Chondrocyte (in vitro differentiated cells): ENCODE data around the gene PM20D1. TPM values are rescaled to one million over a fixed set of nuclear protein-coding genes. Genes with fewer than 3 reads are reported as not detected.

Experiments used
- DNase-seq: peaks from one replicate; pipeline ENCODE4 v3.0.0; 2021; ENCODE audit warnings: mixed read lengths, low spot score
- H3K27ac Mint-ChIP-seq: one replicate; pipeline ENCODE4 v1.8.0; 2021; ENCODE audit warnings: mild to moderate bottlenecking, moderate library complexity, mixed read lengths; ENCODE audit not compliant: unreplicated experiment
- H3K27me3 Mint-ChIP-seq: 2 replicates; pipeline ENCODE4 v1.8.0; 2021; ENCODE audit warnings: low read depth, mixed read lengths
- H3K36me3 Mint-ChIP-seq: 2 replicates; pipeline ENCODE4 v1.8.0; 2021; ENCODE audit warnings: low read depth, mixed read lengths
- H3K4me1 Mint-ChIP-seq: 2 replicates; pipeline ENCODE4 v1.8.0; 2021; ENCODE audit warnings: low read depth, mild to moderate bottlenecking, mixed read lengths
- H3K4me3 Mint-ChIP-seq: one replicate; pipeline ENCODE4 v1.8.0; 2021; ENCODE audit warnings: mild to moderate bottlenecking, moderate library complexity, mixed read lengths; ENCODE audit not compliant: unreplicated experiment
- H3K9me3 Mint-ChIP-seq: 2 replicates; pipeline ENCODE4 v1.8.0; 2021; ENCODE audit warnings: low read depth, mixed read lengths
- total RNA-seq: library from RNA; stranded (reverse); gene quantifications from 3 replicates; pipeline ENCODE4 v1.2.1, GENCODE V29; 2021
- TF ChIP-seq, protein P1 (sequence below): fragments of 200-600 bp; sonication (generic); IDR thresholded peaks from 2 replicates; pipeline ENCODE4 v1.5.0; 2021; ENCODE audit warnings: antibody characterized with exemption, mild to moderate bottlenecking, moderate library complexity

Gene PM20D1
- total RNA-seq, 1 donor from 2014 or later, result not detected

DNA sequence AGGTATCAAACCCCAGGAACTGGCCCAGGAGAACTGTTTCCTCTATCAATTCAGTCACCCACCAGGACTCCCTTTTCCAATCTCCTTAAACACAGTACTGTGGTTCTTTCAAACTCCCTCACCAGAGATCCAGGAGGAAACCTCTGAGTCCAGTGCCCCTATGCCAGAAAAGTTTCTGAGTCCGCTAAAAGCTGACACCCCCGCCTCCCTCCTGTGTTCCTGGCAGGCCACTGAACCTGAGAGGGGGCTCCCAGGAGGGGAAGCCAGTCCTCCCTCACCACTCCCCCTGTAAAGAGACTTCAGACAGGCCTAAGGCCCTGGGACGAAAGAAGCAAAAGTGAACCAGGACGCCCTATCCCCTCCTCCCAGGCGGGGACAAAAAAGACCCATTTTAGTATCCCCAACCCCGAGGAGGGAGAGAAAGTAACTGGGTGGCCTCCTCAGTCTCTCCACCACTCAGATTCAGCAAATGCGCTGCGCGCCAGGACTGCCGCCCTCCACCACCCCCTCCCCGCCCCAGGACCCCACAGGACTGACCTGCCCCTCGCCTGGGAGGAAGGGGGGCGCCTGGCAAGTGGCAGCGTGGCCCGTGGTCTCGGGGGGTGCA lies 37.6 kb downstream of the PM20D1 start:
- TF ChIP-seq, protein P1, sequence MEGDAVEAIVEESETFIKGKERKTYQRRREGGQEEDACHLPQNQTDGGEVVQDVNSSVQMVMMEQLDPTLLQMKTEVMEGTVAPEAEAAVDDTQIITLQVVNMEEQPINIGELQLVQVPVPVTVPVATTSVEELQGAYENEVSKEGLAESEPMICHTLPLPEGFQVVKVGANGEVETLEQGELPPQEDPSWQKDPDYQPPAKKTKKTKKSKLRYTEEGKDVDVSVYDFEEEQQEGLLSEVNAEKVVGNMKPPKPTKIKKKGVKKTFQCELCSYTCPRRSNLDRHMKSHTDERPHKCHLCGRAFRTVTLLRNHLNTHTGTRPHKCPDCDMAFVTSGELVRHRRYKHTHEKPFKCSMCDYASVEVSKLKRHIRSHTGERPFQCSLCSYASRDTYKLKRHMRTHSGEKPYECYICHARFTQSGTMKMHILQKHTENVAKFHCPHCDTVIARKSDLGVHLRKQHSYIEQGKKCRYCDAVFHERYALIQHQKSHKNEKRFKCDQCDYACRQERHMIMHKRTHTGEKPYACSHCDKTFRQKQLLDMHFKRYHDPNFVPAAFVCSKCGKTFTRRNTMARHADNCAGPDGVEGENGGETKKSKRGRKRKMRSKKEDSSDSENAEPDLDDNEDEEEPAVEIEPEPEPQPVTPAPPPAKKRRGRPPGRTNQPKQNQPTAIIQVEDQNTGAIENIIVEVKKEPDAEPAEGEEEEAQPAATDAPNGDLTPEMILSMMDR, result no peak
- Mint-ChIP-seq H3K4me3 (peak overlapping the region; percentile 90), H3K4me1 (peaks cover 45% of the 10 kb centered on the region), H3K36me3 (peaks cover 5% of the 10 kb centered on the region), H3K27ac (peak overlapping the region; percentile 89), H3K27me3 (no peaks in the 10 kb centered on the region), H3K9me3 (no peaks in the 10 kb centered on the region)
- DNase-seq, result no peak

DNA sequence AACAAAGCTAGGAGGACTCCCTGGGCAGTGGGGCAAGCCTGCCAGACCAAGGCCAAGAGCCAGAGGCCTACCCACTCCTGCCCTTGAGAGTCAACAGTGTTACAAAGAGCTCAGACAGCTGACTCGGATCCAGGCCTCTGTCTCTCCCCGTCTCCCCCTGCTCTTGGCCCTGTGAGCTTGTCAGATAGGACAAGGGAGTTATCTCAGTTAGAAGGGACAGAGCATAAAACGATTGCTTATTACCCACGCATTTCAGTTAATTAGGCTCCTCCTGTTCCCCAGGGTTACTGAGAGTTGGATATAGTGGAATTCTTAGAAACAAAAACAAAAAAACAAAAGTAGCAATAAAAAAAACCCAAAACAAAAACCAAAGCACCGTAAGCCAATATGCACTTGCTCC lies 38.3 kb downstream of the PM20D1 start:
- H3K36me3 Mint-ChIP-seq, result peaks cover 6% of the 10 kb centered on the region
- TF ChIP-seq, protein P1, result no peak
- no peaks in the 10 kb centered on the region for H3K9me3 Mint-ChIP-seq
- no peak for DNase-seq
- H3K4me1 Mint-ChIP-seq, result peaks cover 45% of the 10 kb centered on the region
- H3K27me3 Mint-ChIP-seq, result no peaks in the 10 kb centered on the region
- peak overlapping the region; percentile 90 for H3K4me3 Mint-ChIP-seq
- peak overlapping the region; percentile 6 for H3K27ac Mint-ChIP-seq

DNA sequence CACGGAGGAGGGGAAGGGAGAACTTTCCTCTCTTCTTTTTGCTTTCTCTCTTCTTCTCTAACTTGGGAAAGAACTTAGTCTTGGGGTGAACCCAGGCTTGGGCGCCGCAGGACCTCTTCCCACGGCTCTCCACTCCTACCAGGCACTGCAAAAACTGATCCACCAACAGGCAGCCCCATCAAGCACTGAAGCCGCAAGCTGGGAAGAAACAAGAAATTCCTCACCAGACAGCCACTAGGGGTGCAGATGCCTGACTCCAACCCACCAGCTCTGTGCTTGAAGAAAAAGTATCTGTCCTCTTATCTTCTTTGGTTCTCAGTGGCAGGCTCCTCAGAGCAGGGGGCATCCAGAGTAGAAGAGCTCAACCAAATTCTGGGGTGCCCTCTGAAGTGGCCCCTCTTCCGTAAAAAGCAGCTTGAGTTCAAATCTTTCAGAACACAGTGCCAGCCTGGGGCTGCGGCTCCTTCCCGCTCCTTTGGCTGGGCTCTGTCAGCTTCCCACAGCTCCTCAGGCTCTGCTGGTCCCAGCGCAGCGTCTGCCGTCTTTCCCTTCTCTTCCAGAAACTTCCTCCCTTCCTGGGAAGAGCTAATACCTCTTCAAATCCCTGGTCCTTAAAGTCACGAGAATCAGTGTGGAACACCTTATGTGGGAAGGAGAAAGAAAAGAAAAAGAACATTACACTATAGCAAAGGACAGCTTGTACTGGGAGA lies 39.3 kb downstream of the PM20D1 start:
- TF ChIP-seq, protein P1, result peak; percentile 55
- Mint-ChIP-seq H3K27ac (no peak overlapping the region), H3K4me1 (peaks cover 47% of the 10 kb centered on the region), H3K4me3 (no peak overlapping the region), H3K9me3 (no peaks in the 10 kb centered on the region), H3K36me3 (peaks cover 6% of the 10 kb centered on the region), H3K27me3 (no peaks in the 10 kb centered on the region)
- DNase-seq, result no peak

DNA sequence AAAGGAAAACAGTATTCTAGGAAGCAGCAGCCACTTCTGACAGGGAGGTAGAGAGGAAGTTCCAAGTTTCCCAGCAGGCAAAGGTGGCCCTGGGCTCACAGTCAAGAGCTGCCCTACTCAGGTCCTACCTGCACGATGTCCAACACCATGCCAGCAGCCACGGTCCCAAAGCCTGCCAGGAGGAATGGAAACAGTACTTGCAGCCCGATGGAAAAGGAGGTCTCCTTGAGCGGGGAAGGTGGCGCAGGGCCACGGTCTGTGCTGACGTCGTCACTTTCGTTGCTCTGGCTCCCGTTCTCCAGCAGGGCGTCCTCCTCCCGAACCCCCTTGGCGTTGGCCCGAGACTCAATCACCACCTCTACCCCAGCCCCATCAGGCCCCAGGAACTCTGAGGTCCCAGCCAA lies 40.0 kb downstream of the PM20D1 start:
- H3K4me3 Mint-ChIP-seq, result no peak overlapping the region
- H3K4me1 Mint-ChIP-seq, result peaks cover 52% of the 10 kb centered on the region
- no peak for DNase-seq
- H3K9me3 Mint-ChIP-seq, result no peaks in the 10 kb centered on the region
- H3K27me3 Mint-ChIP-seq, result no peaks in the 10 kb centered on the region
- H3K27ac Mint-ChIP-seq, result no peak overlapping the region
- peaks cover 6% of the 10 kb centered on the region for H3K36me3 Mint-ChIP-seq
- TF ChIP-seq, protein P1, result no peak

DNA sequence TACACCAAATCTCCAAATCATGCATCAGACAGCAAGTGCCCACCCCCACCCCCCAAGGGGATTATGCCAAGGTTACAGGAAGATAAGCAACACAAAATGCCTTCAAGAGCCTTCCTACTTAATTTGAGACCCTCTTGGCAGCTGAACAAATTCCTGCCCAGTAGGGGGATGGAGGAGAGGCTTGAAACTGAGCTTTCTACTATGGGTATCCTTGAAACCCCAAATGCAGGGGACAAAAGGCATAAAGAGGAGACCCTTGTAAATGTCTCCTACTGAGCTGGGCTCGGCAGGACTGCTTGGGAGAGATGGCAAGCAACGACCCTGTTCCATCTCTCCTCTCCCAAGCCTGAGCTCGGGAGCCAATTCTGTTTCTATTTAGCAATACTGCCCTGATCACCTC lies 40.5 kb downstream of the PM20D1 start:
- no peaks in the 10 kb centered on the region for H3K9me3 Mint-ChIP-seq
- H3K4me1 Mint-ChIP-seq, result peaks cover 49% of the 10 kb centered on the region
- H3K4me3 Mint-ChIP-seq, result no peak overlapping the region
- TF ChIP-seq, protein P1, result no peak
- H3K36me3 Mint-ChIP-seq, result peaks cover 8% of the 10 kb centered on the region
- no peak for DNase-seq
- H3K27me3 Mint-ChIP-seq, result no peaks in the 10 kb centered on the region
- no peak overlapping the region for H3K27ac Mint-ChIP-seq
